ENCODE data around the gene ADCK2. TPM values are rescaled to one million over a fixed set of nuclear protein-coding genes. Genes with fewer than 3 reads are reported as not detected.
A peak's percentile ranks its signal among the peaks of the same experiment; 100 is the strongest.
"Not testable (repeated sequence)": the region's sequence is repeated elsewhere in the genome, so short reads cannot be mapped to it uniquely, and the experiment has no call there.

The ADCK2 gene
- total and polyA plus RNA-seq, 3 experiments from 2014 or later, result 32.5 to 34.5 (median 34.2) TPM

GRCh38 chr7:140673063-140673773 is 473 bp downstream of the ADCK2 start:
- DNase-seq, result peak; percentile 36 to 78 (median 61)
- Histone ChIP-seq H3K27me3 (ENCODE audit: insufficient read depth, low read length, poor library complexity, severe bottlenecking) (no peaks in the 10 kb centered on the region), H3K4me1 (ENCODE audit: insufficient read depth, low read length) (peaks cover 32% of the 10 kb centered on the region), H3K27ac (ENCODE audit: low read depth, low read length) (peak overlapping the region; percentile 83), H3K4me3 (ENCODE audit: low read length) (peak overlapping the region; percentile 82), H3K36me3 (ENCODE audit: insufficient read depth, low read length) (no peaks in the 10 kb centered on the region), H3K9me3 (ENCODE audit: low read length) (no peaks in the 10 kb centered on the region)
- peaks cover 28 to 45% (median 34%) of the 10 kb centered on the region in 3 donors for H3K4me1 Mint-ChIP-seq
- peak overlapping the region; percentile 82 to 94 (median 88) for H3K4me3 Mint-ChIP-seq
- ChIA-PET CTCF (interaction anchor here (1.0 to 1.8 kb wide), 5 partner anchors 9 to 195 kb away, joined by 3 to 6 read pairs (median 3); partner anchors contain the start of gene NDUFB2), POLR2A (interaction anchor here (0.6 to 2.8 kb wide), 6 partner anchors 11 to 1307 kb away, joined by 3 to 11 read pairs (median 4); partner anchors contain the start of gene NDUFB2)
- H3K36me3 Mint-ChIP-seq, result peaks cover 5 to 19% (median 6%) of the 10 kb centered on the region in 3 donors
- H3K27me3 Mint-ChIP-seq, result no peaks in the 10 kb centered on the region
- H3K9me3 Mint-ChIP-seq, result no peaks in the 10 kb centered on the region
- peak overlapping the region; percentile 71 to 97 (median 88) for H3K27ac Mint-ChIP-seq

- peaks cover 6 to 24% (median 6%) of the 10 kb centered on the region in 3 donors for H3K36me3 Mint-ChIP-seq
- H3K36me3 ChIP-seq (ENCODE audit: insufficient read depth, low read length), result no peaks in the 10 kb centered on the region
- peaks cover 32% of the 10 kb centered on the region for H3K4me1 ChIP-seq (ENCODE audit: insufficient read depth, low read length)
- H3K27me3 ChIP-seq (ENCODE audit: insufficient read depth, low read length, poor library complexity, severe bottlenecking), result no peaks in the 10 kb centered on the region
- ChIA-PET CTCF (interaction anchor here (1.0 to 1.8 kb wide), 4 partner anchors 9 to 196 kb away, joined by 3 to 6 read pairs (median 4); no protein-coding TSS in a partner anchor), POLR2A (interaction anchor here (0.6 to 2.8 kb wide), 5 partner anchors 12 to 172 kb away, joined by 3 to 11 read pairs (median 4); partner anchors contain the start of gene NDUFB2)
- H3K27me3 Mint-ChIP-seq, result no peaks in the 10 kb centered on the region
- peak overlapping the region; percentile 82 for H3K4me3 ChIP-seq (ENCODE audit: low read length)
- H3K4me3 Mint-ChIP-seq, result peak overlapping the region; percentile 82 to 94 (median 88)
- H3K27ac Mint-ChIP-seq, result peak overlapping the region; percentile 71 to 97 (median 88)
- no peaks in the 10 kb centered on the region for H3K9me3 ChIP-seq (ENCODE audit: low read length)
- H3K4me1 Mint-ChIP-seq, result peaks cover 29 to 48% (median 34%) of the 10 kb centered on the region in 3 donors
- H3K9me3 Mint-ChIP-seq, result no peaks in the 10 kb centered on the region
- DNase-seq, result no peak
- peak overlapping the region; percentile 83 for H3K27ac ChIP-seq (ENCODE audit: low read depth, low read length)
These were observed 1.0 kb downstream of the ADCK2 start for GRCh38 chr7:140673774-140674155.

GRCh38 chr7:140674356-140674800 is 1.6 kb downstream of the ADCK2 start:
- Histone ChIP-seq H3K36me3 (ENCODE audit: insufficient read depth, low read length) (peaks cover 3% of the 10 kb centered on the region), H3K9me3 (ENCODE audit: low read length) (no peaks in the 10 kb centered on the region), H3K27ac (ENCODE audit: low read depth, low read length) (no peak overlapping the region), H3K4me3 (ENCODE audit: low read length) (peak overlapping the region; percentile 82), H3K4me1 (ENCODE audit: insufficient read depth, low read length) (peaks cover 32% of the 10 kb centered on the region), H3K27me3 (ENCODE audit: insufficient read depth, low read length, poor library complexity, severe bottlenecking) (no peaks in the 10 kb centered on the region)
- ChIA-PET POLR2A (interaction anchor here (2.8 kb wide), 1 partner anchor 22 kb away, joined by 11 read pairs; the partner anchor contains the start of gene NDUFB2), CTCF (interaction anchor here (1.7 kb wide), 1 partner anchor 12 kb away, joined by 4 read pairs; no protein-coding TSS in a partner anchor)
- Mint-ChIP-seq H3K36me3 (peaks cover 6 to 30% (median 9%) of the 10 kb centered on the region in 3 donors), H3K27ac (peak overlapping the region; percentile 29 to 95 (median 80)), H3K9me3 (no peaks in the 10 kb centered on the region), H3K4me1 (peaks cover 29 to 48% (median 34%) of the 10 kb centered on the region in 3 donors), H3K4me3 (peak overlapping the region; percentile 67 to 91 (median 85)), H3K27me3 (no peaks in the 10 kb centered on the region)
- no peak for DNase-seq

- Mint-ChIP-seq H3K36me3 (peaks cover 6 to 36% (median 9%) of the 10 kb centered on the region in 3 donors), H3K27me3 (no peaks in the 10 kb centered on the region), H3K9me3 (no peaks in the 10 kb centered on the region), H3K4me3 (peak overlapping the region; percentile 54 to 91 (median 84)), H3K27ac (peak overlapping the region in 6 of 8 donors; percentile 11 to 75 (median 67)), H3K4me1 (peaks cover 29 to 48% (median 34%) of the 10 kb centered on the region in 3 donors)
- Histone ChIP-seq H3K4me3 (ENCODE audit: low read length) (no peak overlapping the region), H3K27ac (ENCODE audit: low read depth, low read length) (no peak overlapping the region), H3K4me1 (ENCODE audit: insufficient read depth, low read length) (peaks cover 32% of the 10 kb centered on the region), H3K9me3 (ENCODE audit: low read length) (no peaks in the 10 kb centered on the region), H3K36me3 (ENCODE audit: insufficient read depth, low read length) (peaks cover 3% of the 10 kb centered on the region), H3K27me3 (ENCODE audit: insufficient read depth, low read length, poor library complexity, severe bottlenecking) (no peaks in the 10 kb centered on the region)
- DNase-seq, result no peak
- CTCF ChIA-PET, result interaction anchor here (0.8 to 1.7 kb wide), 2 partner anchors 11 to 194 kb away, joined by 4 read pairs; no protein-coding TSS in a partner anchor
- POLR2A ChIA-PET, result interaction anchor here (0.8 to 2.8 kb wide), 2 partner anchors 21 kb away, joined by 3 to 11 read pairs; partner anchors contain the start of gene NDUFB2
These were observed 2.4 kb downstream of the ADCK2 start for GRCh38 chr7:140674899-140675701.

- ChIA-PET CTCF (interaction anchor here (0.8 to 1.7 kb wide), 2 partner anchors 11 to 195 kb away, joined by 4 read pairs; no protein-coding TSS in a partner anchor), POLR2A (interaction anchor here (0.8 kb wide), 1 partner anchor 20 kb away, joined by 3 read pairs; no protein-coding TSS in a partner anchor)
- Mint-ChIP-seq H3K27ac (peak overlapping the region in 2 of 8 donors; percentile 34 to 43), H3K36me3 (peaks cover 6 to 42% (median 10%) of the 10 kb centered on the region in 3 donors), H3K4me3 (peak overlapping the region in 3 of 7 donors; percentile 13 to 51 (median 24)), H3K27me3 (no peaks in the 10 kb centered on the region), H3K9me3 (no peaks in the 10 kb centered on the region), H3K4me1 (peaks cover 29 to 48% (median 34%) of the 10 kb centered on the region in 3 donors)
- H3K36me3 ChIP-seq (ENCODE audit: insufficient read depth, low read length), result peaks cover 3% of the 10 kb centered on the region
- H3K9me3 ChIP-seq (ENCODE audit: low read length), result no peaks in the 10 kb centered on the region
- H3K4me1 ChIP-seq (ENCODE audit: insufficient read depth, low read length), result peaks cover 32% of the 10 kb centered on the region
- H3K27me3 ChIP-seq (ENCODE audit: insufficient read depth, low read length, poor library complexity, severe bottlenecking), result no peaks in the 10 kb centered on the region
- H3K4me3 ChIP-seq (ENCODE audit: low read length), result no peak overlapping the region
- H3K27ac ChIP-seq (ENCODE audit: low read depth, low read length), result no peak overlapping the region
- no peak for DNase-seq
These were observed 3.0 kb downstream of the ADCK2 start for GRCh38 chr7:140675726-140676125.

GRCh38 chr7:140676306-140676705 is 3.6 kb downstream of the ADCK2 start:
- no peaks in the 10 kb centered on the region for H3K27me3 ChIP-seq (ENCODE audit: insufficient read depth, low read length, poor library complexity, severe bottlenecking)
- H3K27me3 Mint-ChIP-seq, result no peaks in the 10 kb centered on the region
- no peak overlapping the region for H3K4me3 ChIP-seq (ENCODE audit: low read length)
- ChIA-PET CTCF (no interaction called here), POLR2A (no interaction called here)
- no peaks in the 10 kb centered on the region for H3K9me3 Mint-ChIP-seq
- DNase-seq, result no peak
- peaks cover 6 to 48% (median 14%) of the 10 kb centered on the region in 3 donors for H3K36me3 Mint-ChIP-seq
- H3K4me1 ChIP-seq (ENCODE audit: insufficient read depth, low read length), result peaks cover 32% of the 10 kb centered on the region
- peak overlapping the region in 2 of 7 donors; percentile 13 to 31 for H3K4me3 Mint-ChIP-seq
- H3K4me1 Mint-ChIP-seq, result peaks cover 29 to 48% (median 34%) of the 10 kb centered on the region in 3 donors
- H3K36me3 ChIP-seq (ENCODE audit: insufficient read depth, low read length), result peaks cover 3% of the 10 kb centered on the region
- peak overlapping the region in 3 of 8 donors; percentile 2 to 59 (median 34) for H3K27ac Mint-ChIP-seq
- no peaks in the 10 kb centered on the region for H3K9me3 ChIP-seq (ENCODE audit: low read length)
- H3K27ac ChIP-seq (ENCODE audit: low read depth, low read length), result no peak overlapping the region

GRCh38 chr7:140676956-140677355 is 4.2 kb downstream of the ADCK2 start:
- CTCF ChIA-PET, result not testable (repeated sequence)

More at GRCh38 chr7:140676956-140677355, 4.2 kb downstream of the ADCK2 start:
- H3K4me3 ChIP-seq (ENCODE audit: low read length); H3K36me3 ChIP-seq (ENCODE audit: insufficient read depth, low read length); H3K27ac ChIP-seq (ENCODE audit: low read depth, low read length); POLR2A ChIA-PET; DNase-seq; H3K9me3 Mint-ChIP-seq; H3K9me3 ChIP-seq (ENCODE audit: low read length); H3K27me3 Mint-ChIP-seq; H3K27me3 ChIP-seq (ENCODE audit: insufficient read depth, low read length, poor library complexity, severe bottlenecking): not testable (repeated sequence)
- Mint-ChIP-seq H3K4me3 (peak overlapping the region in 1 of 7 donors; percentile 11), H3K36me3 (peaks cover 7 to 51% (median 14%) of the 10 kb centered on the region in 3 donors), H3K4me1 (peaks cover 29 to 47% (median 34%) of the 10 kb centered on the region in 3 donors), H3K27ac (peak overlapping the region in 1 of 8 donors; percentile 34)
- peaks cover 32% of the 10 kb centered on the region for H3K4me1 ChIP-seq (ENCODE audit: insufficient read depth, low read length)
